GM19099 (cell line): ENCODE data around the gene KCTD7.

Source experiments
- POLR2A ChIP-seq: IDR thresholded peaks from 3 replicates; pipeline ENCODE4 v1.6.1; 2011; ENCODE audit warnings: low read depth; ENCODE audit not compliant: insufficient read length; ENCODE audit errors: extremely low read depth

The KCTD7 gene

DNA sequence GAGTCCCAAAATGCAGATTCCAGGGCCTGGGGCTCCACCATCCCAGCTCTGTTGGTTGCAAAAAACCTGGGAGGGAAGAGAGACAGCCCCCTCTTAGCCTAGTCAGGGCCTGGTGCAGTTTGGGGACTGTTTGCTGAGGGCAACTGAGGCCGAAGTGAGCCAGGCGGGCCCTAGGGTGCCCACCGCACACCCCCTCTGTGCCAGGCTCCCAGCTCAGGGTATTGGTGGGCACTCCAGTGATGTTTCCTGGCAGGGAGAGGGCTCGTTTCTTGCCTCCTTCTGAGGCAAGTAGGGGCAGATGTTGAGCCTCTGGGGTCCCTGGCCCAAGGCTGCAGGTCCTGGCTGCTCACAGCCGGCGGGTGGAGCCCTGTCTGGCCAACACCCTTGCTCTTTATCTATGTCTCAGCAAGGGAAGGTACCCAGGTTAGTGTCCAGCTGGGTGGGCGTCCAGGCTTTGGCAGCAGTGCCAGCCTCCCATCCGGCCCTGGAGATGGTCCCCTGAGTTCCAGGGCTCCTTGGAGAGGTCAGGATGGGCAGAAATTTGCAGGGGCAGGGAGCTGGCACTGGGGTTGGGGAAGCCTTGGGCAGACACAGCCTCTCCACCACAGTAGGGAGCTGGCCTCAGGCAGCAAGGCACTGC lies 37.8 kb downstream of the KCTD7 start:
- no peak for TF ChIP-seq POLR2A

DNA sequence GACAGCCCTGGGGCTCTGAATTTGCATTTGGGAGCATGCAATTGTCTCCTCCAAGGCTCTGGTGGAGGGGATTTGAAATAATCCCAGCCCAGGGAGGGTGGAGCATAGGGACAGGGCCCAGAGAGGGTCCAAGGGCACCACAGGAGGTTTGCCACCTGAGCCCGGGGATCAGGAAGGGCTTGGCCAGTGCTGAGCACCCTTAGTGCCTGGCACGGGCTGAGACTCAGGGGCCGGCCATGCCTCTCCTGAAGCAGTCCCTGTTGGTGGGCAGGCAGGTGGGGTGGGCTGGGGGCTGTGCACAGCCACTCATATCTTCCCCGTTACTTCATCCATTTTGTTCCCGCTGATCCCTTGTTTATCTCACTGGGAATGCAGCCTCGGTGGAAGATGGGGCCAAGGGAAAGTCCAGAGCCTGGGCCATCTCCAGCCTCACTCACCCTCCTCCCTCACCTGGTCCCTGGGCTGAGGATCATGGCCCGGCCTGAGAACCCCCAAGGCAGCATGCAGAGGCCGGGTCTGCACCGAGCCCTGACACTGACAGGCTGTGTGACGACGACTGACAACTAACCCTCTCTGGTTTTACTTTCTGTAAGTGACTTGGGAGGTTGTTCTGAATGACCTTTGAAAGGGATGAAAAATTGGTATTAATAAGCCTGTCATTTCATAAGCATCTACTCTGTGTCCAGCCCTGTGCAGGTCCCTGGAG lies 38.5 kb downstream of the KCTD7 start:
- TF ChIP-seq POLR2A: no peak

DNA sequence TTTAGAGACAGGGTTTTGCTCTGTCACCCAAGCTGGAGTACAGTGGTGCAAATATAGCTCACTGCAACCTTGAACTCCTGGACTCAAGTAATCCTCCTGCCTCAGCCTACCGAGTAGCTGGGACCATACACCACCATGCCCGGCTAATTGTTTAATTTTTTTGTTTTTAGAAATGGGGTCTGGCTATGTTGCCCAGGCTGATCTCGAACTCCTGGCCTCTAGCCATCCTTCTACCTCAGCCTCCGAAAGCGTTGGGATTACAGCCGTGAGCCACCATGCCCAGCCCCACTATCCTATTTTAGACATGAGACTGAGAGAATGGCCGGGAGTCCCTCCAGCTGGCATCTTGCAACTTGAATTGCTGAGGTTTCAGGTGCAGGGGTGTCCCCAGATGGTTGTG lies 39.4 kb downstream of the KCTD7 start:
- no peak for TF ChIP-seq POLR2A

DNA sequence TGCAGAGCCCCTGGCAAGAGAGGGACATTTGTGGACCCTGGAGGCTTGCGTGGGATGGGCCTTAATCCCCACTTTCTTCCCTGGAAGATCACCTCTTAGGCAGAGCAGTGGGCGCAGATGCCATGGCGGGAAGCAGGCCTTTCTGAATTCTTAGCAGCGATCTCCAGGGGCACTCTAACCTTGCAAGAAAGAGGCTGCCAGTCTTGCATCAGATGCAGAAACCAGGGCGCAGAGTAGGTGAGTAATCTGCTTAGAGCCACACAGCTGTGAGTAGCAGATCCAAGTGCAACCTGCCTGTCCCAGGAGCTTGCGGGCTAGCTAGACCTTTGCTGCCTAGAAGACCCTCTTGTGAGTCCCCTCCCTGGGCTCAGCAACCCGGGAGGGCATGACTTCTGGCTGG lies 40.0 kb downstream of the KCTD7 start:
- TF ChIP-seq POLR2A: no peak

DNA sequence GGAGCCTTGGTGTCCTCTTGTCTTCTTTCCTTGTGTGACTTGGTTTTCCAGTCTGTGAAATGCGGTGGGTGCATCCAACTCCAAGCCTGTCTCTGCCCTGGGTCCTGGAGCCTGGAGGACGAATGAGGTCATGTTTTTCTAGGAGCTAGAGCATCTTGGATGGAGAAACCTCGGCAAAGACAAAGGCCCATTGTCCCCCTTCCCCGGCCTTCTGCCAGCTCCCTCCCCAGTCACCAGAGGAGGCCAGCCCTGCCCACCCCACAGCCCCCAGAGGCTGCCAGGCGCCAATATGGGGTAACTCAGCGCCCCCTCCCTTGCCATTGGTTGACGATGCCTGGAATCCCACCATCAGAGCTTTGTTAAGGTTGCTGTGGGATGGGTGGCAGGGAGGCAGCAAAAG lies 40.4 kb downstream of the KCTD7 start:
- no peak for TF ChIP-seq POLR2A

DNA sequence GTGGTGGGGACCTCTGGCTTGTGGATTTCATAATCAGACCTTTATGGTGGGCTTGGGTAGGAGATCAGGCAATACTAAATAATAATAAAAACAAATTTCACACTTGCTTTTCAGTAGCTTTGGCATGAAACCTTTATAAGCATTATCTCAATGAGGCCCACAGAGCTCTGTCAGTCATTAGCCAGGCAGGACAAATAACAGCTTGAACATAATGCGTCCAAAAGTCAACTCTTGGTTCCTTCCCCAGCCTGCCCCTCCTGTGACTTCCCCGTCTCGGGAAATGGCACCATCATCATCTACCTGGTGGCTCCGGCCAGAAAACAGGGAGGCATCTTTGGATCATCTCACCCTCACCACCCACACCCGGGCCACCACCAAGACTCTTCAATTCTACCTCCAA lies 40.8 kb downstream of the KCTD7 start:
- TF ChIP-seq POLR2A: no peak

DNA sequence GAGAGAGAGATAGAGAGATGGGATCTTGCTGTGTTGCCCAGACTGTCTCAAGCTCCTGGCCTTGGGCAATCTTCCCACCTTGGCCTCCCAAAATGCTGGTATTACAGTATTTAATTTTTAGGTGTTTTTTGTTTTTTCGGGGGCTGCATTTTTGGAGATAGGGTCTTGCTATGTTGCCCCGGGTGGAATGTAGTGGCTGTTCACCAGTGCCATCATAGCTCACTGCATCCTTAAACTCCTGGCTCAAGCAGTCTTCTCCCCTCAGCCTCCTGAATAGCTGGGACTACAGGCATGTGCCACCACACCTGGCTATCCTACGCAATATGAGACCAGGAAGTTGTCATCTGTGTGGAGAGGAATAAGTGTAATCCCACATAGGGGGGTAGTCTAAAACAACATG lies 42.4 kb downstream of the KCTD7 start:
- no peak for TF ChIP-seq POLR2A

DNA sequence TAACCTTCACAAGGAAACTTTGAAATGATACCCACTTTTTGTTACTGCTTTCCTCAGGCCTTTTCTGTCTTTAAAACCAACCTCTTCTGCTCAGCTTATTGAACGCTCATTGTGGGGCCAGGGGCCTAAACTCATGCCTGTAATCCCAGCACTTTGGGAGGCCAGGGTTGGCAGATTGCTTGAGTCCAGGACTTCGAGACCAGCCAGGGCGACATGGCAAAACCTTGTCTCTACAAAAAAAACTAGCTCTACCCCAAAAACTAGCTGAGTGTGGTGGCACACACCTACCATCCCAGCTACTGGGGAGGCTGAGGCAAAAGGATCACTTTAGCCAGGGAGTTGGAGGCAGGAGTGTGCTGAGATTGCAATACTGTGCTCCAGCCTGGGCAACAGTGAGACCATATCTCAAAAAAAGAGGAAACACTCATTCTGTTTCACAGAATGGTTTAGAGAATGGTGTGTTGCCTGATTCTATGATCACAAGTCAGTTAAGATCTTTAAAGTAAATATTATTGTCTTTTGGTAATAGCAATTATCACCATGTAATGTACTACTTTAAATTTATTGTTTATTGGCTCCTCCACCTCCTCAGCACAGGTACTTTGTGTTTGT lies 51.1 kb downstream of the KCTD7 start:
- TF ChIP-seq POLR2A: no peak

DNA sequence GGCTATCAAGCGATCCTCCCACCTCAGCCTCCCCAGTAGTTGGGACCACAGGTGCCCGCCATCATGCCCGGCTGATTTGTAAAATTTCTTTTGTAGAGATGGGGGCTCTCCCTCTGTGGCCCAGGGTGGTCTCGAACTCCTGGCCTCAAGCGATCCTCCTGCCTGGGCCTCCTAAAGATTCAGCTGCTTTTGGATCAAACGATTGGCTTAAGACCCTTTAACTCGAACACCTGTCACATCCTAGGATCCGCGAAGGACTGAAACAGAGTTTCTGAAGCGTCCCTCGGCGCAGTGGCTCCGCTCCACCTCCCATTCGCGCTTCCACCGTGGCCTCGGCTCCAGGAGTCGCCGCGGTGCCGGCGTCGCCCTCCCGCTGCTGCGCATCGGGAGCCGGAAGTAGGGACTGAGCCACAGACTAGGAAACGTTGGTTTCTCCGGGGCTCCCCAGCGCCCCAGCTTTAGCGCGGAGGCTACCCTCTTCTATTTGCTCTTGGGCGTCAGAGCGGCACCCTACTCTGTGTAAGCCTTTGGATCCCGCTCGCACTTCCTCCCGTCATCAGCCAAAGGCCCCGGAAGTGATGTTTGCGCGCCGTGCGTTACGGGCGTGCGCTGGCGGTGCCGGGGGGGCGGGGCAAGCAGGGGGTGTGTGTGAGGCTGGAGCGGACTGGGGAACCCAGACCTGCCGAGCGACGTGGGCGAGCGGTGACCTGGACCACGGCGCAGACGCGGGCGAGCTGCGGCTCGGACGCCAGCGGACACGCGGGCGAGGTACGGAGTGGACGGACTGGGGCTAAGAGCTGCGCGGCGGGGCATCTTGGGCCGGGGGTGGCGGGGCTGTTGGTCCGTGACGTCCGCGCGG lies 53.0 kb downstream of the KCTD7 start:
- peak; percentile 95 for TF ChIP-seq POLR2A

DNA sequence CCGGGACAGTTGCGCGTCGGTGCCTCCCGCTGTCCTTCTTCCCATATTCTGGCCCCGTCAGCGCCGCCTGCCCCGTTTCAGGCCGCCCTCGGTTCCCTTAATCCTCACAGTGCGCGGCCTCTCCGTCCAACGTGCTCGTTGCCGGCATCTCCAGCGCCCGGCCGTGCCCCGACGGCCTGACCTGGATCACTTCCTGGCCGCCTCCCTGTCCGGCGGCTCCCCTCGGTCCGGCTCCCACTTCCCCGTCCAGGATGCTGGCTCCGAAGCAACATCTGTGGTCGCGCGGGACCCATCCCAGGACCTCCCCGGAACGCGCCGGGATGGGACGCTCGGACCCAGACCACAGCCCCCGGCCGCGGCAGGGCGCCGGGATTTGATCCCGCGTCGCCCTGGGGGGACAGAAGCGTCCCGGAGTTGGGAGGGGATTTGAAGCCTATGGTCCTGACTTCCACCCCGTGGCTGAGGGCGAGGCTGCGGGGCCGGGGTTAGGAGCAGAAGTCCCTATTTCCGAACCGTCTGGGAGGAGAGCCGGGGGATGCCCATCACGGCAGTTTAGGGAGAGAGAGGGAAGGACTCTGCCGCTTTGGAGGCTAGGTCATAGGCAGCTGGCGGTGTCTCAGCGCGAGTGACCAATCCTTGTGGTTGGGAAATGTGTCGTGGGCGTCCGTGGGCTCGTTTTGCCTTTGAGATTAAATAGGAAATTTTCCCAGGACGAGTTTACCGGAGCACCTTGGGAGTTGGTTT lies 53.8 kb downstream of the KCTD7 start:
- no peak for TF ChIP-seq POLR2A

DNA sequence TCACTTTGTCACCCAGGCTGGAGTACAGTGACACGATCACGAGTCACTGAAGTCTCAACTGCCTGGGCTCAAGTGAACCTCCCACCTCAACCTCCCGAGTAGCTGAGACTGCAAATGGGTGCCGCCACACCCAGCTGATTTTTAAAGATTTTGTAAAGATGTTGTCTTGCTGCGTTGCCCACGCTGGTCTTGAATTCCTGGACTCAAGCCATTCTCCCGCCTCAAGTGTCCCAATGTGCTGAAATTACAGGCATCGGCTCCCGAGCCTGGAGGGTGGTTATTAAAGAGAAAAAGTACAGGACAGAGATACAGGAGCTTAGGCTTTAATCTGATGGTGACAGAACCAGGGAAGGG lies 55.1 kb downstream of the KCTD7 start:
- TF ChIP-seq POLR2A: no peak

DNA sequence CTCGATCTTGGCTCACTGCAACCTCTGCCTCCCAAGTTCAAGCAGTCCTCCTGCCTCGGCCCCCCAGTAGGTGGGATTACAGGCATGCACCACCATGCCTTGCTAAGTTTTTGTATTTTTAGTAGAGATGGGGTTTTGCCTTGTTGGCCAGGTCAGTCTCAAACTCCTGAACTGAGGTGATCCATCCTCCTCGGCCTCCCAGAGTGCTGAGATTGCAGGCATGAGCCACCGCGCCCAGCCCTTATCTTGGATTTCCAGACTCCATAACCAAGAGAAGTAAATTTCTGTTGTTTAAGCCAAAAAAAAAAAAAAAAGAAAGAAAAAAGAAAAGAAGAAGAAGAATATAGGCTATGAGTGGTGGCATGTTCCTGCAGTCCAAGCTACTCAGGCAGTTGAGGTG lies 58.5 kb downstream of the KCTD7 start:
- no peak for TF ChIP-seq POLR2A

DNA sequence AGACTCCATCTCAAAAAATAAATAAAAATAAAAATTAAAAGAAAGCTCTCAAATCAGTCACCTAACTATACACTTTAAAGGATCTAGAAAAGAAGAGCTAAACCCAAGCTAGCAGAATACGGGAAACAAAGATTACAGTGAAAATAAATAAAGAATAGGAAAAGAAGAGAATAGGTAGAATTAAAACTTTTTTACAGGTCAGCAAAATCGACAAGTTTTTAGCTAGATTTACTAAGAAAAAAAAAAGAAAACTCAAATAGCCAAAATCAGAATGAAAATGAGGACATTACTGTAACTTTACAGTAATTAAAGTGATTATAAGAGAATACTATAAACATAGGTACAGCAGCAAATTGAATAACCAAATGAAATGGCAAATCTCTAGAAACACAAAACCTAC lies 60.4 kb downstream of the KCTD7 start:
- no peak for TF ChIP-seq POLR2A

DNA sequence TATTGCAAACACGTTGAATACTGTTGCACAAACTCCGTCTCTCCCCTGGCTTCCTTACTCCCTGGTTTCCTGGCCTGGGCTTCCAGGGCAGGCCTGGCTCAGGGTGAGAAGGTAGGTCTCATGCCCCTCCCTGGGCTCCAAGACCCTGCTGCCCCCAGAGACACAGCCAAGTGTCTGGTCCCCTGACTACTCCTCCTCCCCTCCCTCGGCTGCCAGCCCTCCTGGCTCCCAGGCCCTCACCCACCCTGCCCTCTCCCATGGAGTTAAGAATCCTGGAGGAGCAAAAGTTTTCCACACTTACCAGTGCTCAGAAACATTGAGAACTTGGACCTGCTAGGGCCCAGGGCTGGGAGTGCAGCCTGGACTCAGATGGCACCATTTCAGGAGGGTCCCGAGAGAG lies 64.7 kb downstream of the KCTD7 start:
- TF ChIP-seq POLR2A: no peak
